Tibial nerve (tissue), 4 donors: ENCODE measurements around the gene ERH. TPM values are rescaled to one million over a fixed set of nuclear protein-coding genes. Genes with fewer than 3 reads are reported as not detected.

Experiments
- DNase-seq, 2 donors: peaks; one replicate each; pipeline ENCODE4 v3.0.0-alpha.2; 2019; ENCODE audit warnings: low spot score in 2 of 2
- H3K27ac ChIP-seq, 4 donors: fragments of 200-600 bp; sonication (generic) in 3 of 4; one replicate each; pipeline ENCODE4 v1.5.1; 2017 to 2019; ENCODE audit warnings: mild to moderate bottlenecking in 1 of 4
- H3K27me3 ChIP-seq, 2 donors: fragments of 200-600 bp; sonication (generic) in 1 of 2; one replicate each; pipeline versions ENCODE4 v1.5.1 to v1.6.0; 2017 to 2019
- H3K36me3 ChIP-seq, 3 donors: fragments of 200-600 bp; sonication (generic); one replicate each; pipeline ENCODE4 v1.5.1; 2018 to 2019
- H3K4me1 ChIP-seq, 4 donors: fragments of 200-600 bp; sonication (generic) in 3 of 4; one replicate each; pipeline ENCODE4 v1.5.1; 2017 to 2019
- H3K4me3 ChIP-seq, 4 donors: fragments of 200-600 bp; sonication (generic) in 3 of 4; one replicate each; pipeline ENCODE4 v1.5.1; 2017 to 2019; ENCODE audit warnings: mild to moderate bottlenecking in 1 of 4, moderate library complexity in 1 of 4
- H3K9me3 ChIP-seq, 4 donors: fragments of 200-600 bp; sonication (generic) in 3 of 4; one replicate each; pipeline ENCODE4 v1.5.1; 2017 to 2019
- CTCF ChIP-seq, 5 experiments: fragments of 200-600 bp in 3 of 5; fragments of 450-650 bp in 2 of 5; sonication (generic) in 3 of 5; IDR thresholded peaks; one replicate each; pipeline ENCODE4 v1.5.1; 2016 to 2019; ENCODE audit warnings: antibody characterized with exemption in 5 of 5, mild to moderate bottlenecking in 3 of 5, moderate library complexity in 2 of 5
- EP300 ChIP-seq, 2 donors: sonication (generic); formaldehyde crosslinking; IDR thresholded peaks; one replicate each; pipeline ENCODE4 v1.6.1; 2017; ENCODE audit warnings: antibody characterized with exemption in 2 of 2, mild to moderate bottlenecking in 1 of 2
- POLR2A ChIP-seq, 2 donors: fragments of 450-650 bp; IDR thresholded peaks; one replicate each; pipeline ENCODE4 v1.6.1; 2017; ENCODE audit warnings: antibody characterized with exemption in 2 of 2, mild to moderate bottlenecking in 2 of 2, moderate library complexity in 2 of 2
- WGBS, 2 donors: methylation state at CpG; one replicate each; pipeline ENCODE4 v1.1.5; 2018; 5-methylcytosine and 5-hydroxymethylcytosine counted together
- total RNA-seq, 4 donors: library from RNA; depleted of rRNA; stranded (reverse); fragments of >200 nt; gene quantifications; one replicate each; pipeline ENCODE4 v1.1.0, GENCODE V29; 2016

The ERH gene
- total RNA-seq, 4 donors from 2014 or later = 59.4 to 113 (median 82.5) TPM

GRCh38 chr14:69405762-69406161 is 7.7 kb upstream of the ERH start:
- Histone ChIP-seq H3K9me3 (no peaks in the 10 kb centered on the region), H3K27ac (no peak overlapping the region), H3K36me3 (peaks cover 0 to 5% (median 0%) of the 10 kb centered on the region in 3 donors), H3K4me3 (no peak overlapping the region), H3K27me3 (no peaks in the 10 kb centered on the region), H3K4me1 (peaks cover 0 to 22% (median 2%) of the 10 kb centered on the region in 4 donors)
- TF ChIP-seq POLR2A (IDR thresholded peaks at IDR 0.05) (no peak), EP300 (IDR thresholded peaks at IDR 0.05) (no peak), CTCF (IDR thresholded peaks at IDR 0.05) (no peak)
- DNase-seq = no peak

GRCh38 chr14:69404883-69405282 is 6.8 kb upstream of the ERH start:
- H3K27me3 ChIP-seq = no peaks in the 10 kb centered on the region
- no peak overlapping the region for H3K27ac ChIP-seq
- no peak overlapping the region for H3K4me3 ChIP-seq
- peaks cover 0 to 30% (median 11%) of the 10 kb centered on the region in 4 donors for H3K4me1 ChIP-seq
- TF ChIP-seq CTCF (IDR thresholded peaks at IDR 0.05) (no peak), EP300 (IDR thresholded peaks at IDR 0.05) (no peak), POLR2A (IDR thresholded peaks at IDR 0.05) (no peak)
- H3K9me3 ChIP-seq = no peaks in the 10 kb centered on the region
- H3K36me3 ChIP-seq = peaks cover 0 to 5% (median 0%) of the 10 kb centered on the region in 3 donors
- DNase-seq = no peak
- WGBS, 2 donors = 90 to 91% methylated on average over 5 of the region's 5 CpGs

DNA sequence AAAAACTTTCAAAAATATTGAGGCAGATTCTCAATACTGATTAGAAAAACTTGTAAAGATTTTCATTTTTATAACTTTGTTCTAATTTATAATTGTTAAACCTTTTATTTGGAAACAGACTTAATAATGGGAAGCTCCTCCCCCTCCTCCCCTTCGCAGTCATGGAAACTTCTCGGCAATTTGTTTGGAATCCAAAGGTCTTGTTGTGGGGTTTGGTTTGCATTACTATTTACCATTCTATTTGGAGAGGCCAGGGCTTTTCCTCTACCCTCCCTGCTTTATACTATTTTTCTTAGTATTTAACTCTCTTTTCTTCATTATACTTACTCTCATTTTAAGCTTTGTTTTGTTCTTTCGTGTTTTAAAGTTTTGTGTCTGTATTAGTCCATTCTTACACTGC is 6.4 kb upstream of the ERH start:
- TF ChIP-seq EP300 (IDR thresholded peaks at IDR 0.05) = no peak
- TF ChIP-seq CTCF (IDR thresholded peaks at IDR 0.05) = no peak
- TF ChIP-seq POLR2A (IDR thresholded peaks at IDR 0.05) = no peak
- Histone ChIP-seq H3K27ac (no peak overlapping the region), H3K36me3 (peaks cover 0 to 5% (median 0%) of the 10 kb centered on the region in 3 donors), H3K9me3 (no peaks in the 10 kb centered on the region), H3K4me1 (peaks cover 0 to 34% (median 15%) of the 10 kb centered on the region in 4 donors), H3K4me3 (no peak overlapping the region), H3K27me3 (no peaks in the 10 kb centered on the region)
- no peak for DNase-seq
- WGBS, 2 donors = 89 to 92% methylated on average over 3 of the region's 3 CpGs

DNA sequence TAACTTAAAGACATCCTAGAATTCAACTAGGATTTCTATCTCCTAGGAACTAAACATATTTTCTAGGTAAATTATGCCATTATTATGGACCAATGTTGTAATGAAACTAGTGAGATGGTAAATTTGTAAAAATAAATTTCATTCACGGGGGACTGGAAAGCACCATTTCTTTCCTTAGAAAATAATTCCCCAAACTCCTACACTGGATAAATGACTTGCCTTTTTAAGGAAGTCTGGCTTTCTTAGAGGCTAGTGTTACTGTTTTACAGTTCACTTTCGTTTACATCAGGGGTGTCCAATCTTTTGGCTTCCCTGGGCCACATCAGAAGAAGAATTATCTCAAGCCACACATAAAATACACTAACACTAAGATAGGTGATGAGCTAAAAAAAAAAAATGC is 3.7 kb upstream of the ERH start:
- Histone ChIP-seq H3K27ac (no peak overlapping the region), H3K27me3 (no peaks in the 10 kb centered on the region), H3K36me3 (peaks cover 0 to 5% (median 0%) of the 10 kb centered on the region in 3 donors), H3K4me1 (peaks cover 0 to 47% (median 24%) of the 10 kb centered on the region in 4 donors), H3K4me3 (no peak overlapping the region), H3K9me3 (no peaks in the 10 kb centered on the region)
- WGBS, 2 donors = 61 to 72% methylated on average over 2 of the region's 2 CpGs
- DNase-seq = no peak
- TF ChIP-seq EP300 (IDR thresholded peaks at IDR 0.05) = no peak
- no peak for TF ChIP-seq POLR2A (IDR thresholded peaks at IDR 0.05)
- no peak for TF ChIP-seq CTCF (IDR thresholded peaks at IDR 0.05)

DNA sequence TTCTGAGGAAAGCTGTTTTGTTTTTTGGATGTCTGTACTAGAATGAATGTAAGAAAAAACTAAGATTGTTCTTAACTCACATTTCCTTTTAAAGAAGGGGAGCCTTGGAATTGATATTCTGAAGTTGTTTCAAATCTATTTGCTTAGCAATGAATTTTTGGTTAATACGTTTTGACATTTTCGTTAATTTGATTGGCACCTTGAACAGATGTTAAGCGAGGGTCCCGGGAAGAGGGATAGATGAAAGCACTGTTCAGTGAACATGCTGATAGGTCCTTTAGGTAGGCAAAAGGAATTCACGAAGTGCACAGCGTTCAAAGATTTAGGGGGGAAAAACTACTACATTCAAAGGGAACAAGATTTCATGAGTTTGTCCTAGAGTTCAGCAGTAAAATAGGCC is 2.1 kb upstream of the ERH start:
- WGBS, 2 donors = 82 to 86% methylated on average over 6 of the region's 6 CpGs
- Histone ChIP-seq H3K9me3 (no peaks in the 10 kb centered on the region), H3K27ac (no peak overlapping the region), H3K36me3 (peaks cover 0 to 14% (median 0%) of the 10 kb centered on the region in 3 donors), H3K27me3 (no peaks in the 10 kb centered on the region), H3K4me3 (peak overlapping the region in 2 of 4 donors; percentile 85 to 91), H3K4me1 (peaks cover 0 to 63% (median 31%) of the 10 kb centered on the region in 4 donors)
- no peak for TF ChIP-seq EP300 (IDR thresholded peaks at IDR 0.05)
- TF ChIP-seq POLR2A (IDR thresholded peaks at IDR 0.05) = no peak
- TF ChIP-seq CTCF (IDR thresholded peaks at IDR 0.05) = no peak
- DNase-seq = no peak
